ENCODE results near the gene GGCT.

DNA sequence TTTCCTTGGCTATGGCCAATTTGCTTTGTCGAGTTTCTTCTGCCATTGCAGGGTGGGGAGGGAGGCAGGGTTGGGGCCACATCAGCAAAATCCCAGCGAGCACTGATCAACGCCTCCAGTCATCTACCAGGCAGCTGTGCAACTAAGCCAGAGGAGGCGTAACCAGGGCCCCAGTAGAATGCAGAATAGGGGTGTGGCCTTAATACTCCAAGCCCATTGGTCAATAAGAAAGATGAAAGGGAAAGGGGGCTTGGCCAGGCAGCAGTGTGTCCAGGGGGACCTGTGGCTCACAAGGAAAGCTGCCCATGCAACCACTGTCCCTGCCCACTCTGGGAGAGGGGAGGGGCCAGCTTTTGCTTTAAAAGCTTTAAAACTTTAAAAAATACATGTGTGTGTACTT, 21.5 kb upstream of the GGCT start:
- TF ChIP-seq POLR2AphosphoS5 (IDR thresholded peaks at IDR 0.05; ENCODE audit: low read depth, low read length) (no peak), REST (IDR thresholded peaks at IDR 0.05; ENCODE audit: insufficient read depth in 1 of 2, low read depth in 2 of 2, low read length in 2 of 2) (no peak), TAF1 (IDR thresholded peaks at IDR 0.05; ENCODE audit: borderline replicate concordance, insufficient read depth, low read length) (no peak), SIN3A (IDR thresholded peaks at IDR 0.05; ENCODE audit: borderline replicate concordance, insufficient read depth, low read length) (no peak)
